Neuronal stem cell (in vitro differentiated cells): ENCODE measurements around the gene STAT2.

Experiments
- DNase-seq: peaks from one replicate; pipeline ENCODE4 v3.0.0-alpha.2; 2013; ENCODE audit warnings: low spot score
- H2AFZ ChIP-seq: one replicate; pipeline ENCODE4 v1.6.1; 2013; ENCODE audit warnings: mild to moderate bottlenecking, low read length, inconsistent platforms
- H2AK5ac ChIP-seq: 2 replicates; pipeline ENCODE4 v1.6.1; 2013; ENCODE audit warnings: low read depth, mild to moderate bottlenecking, inconsistent platforms, low read length, moderate library complexity, mixed read lengths
- H2BK120ac ChIP-seq: 2 replicates; pipeline ENCODE4 v1.6.1; 2013; ENCODE audit warnings: low read depth, mild to moderate bottlenecking, inconsistent platforms, low read length, moderate library complexity, mixed read lengths
- H2BK12ac ChIP-seq: one replicate; pipeline ENCODE4 v1.6.1; 2013; ENCODE audit warnings: low read length, inconsistent platforms
- H2BK15ac ChIP-seq: 2 replicates; pipeline ENCODE4 v1.6.1; 2013; ENCODE audit warnings: mild to moderate bottlenecking, low read length, inconsistent platforms, mixed read lengths
- H2BK5ac ChIP-seq: one replicate; pipeline ENCODE4 v1.6.1; 2013; ENCODE audit warnings: inconsistent platforms, mild to moderate bottlenecking, low read length, moderate library complexity
- H3K14ac ChIP-seq: one replicate; pipeline ENCODE4 v1.6.1; 2013; ENCODE audit warnings: low read length, inconsistent platforms
- H3K18ac ChIP-seq: 2 replicates; pipeline ENCODE4 v1.6.1; 2013; ENCODE audit warnings: low read length, inconsistent platforms
- H3K23ac ChIP-seq: 2 replicates; pipeline ENCODE4 v1.6.1; 2013; ENCODE audit warnings: low read depth, mild to moderate bottlenecking, mixed read lengths, low read length, inconsistent platforms; ENCODE audit not compliant: poor library complexity
- H3K27ac ChIP-seq: replicated peaks from 3 replicates; pipeline ENCODE4 v1.5.1; 2013; ENCODE audit warnings: low read length, inconsistent platforms
- H3K27me3 ChIP-seq, 3 experiments: 2 replicates each; pipeline ENCODE4 v1.6.1; 2013; ENCODE audit warnings: low read length in 3 of 3, mild to moderate bottlenecking in 2 of 3, inconsistent platforms in 1 of 3, low read depth in 1 of 3, mixed read lengths in 1 of 3, moderate library complexity in 1 of 3; ENCODE audit not compliant: control insufficient read depth in 3 of 3, insufficient read depth in 3 of 3
- H3K36me3 ChIP-seq, 2 donors: replicated peaks in 1 of 2; 2 replicates each; pipeline ENCODE4 v1.6.1; 2013; ENCODE audit warnings: low read length in 2 of 2; ENCODE audit not compliant: control insufficient read depth in 2 of 2, insufficient read depth in 2 of 2
- H3K4ac ChIP-seq: 2 replicates; pipeline ENCODE4 v1.6.1; 2013; ENCODE audit warnings: inconsistent platforms, mild to moderate bottlenecking, low read length, moderate library complexity
- H3K4me1 ChIP-seq, 2 donors: 1 replicate in 1 of 2; 2 replicates in 1 of 2; pipeline ENCODE4 v1.6.1; 2013; ENCODE audit warnings: low read length in 2 of 2, low read depth in 1 of 2; ENCODE audit not compliant: control insufficient read depth in 2 of 2, insufficient read depth in 1 of 2
- H3K4me2 ChIP-seq: one replicate; pipeline ENCODE4 v1.6.1; 2013; ENCODE audit warnings: mild to moderate bottlenecking, low read length, inconsistent platforms; ENCODE audit not compliant: insufficient read depth, poor library complexity, severe bottlenecking
- H3K4me3 ChIP-seq, 2 donors: 2 replicates each; pipeline ENCODE4 v1.5.1; 2013; ENCODE audit warnings: low read length in 2 of 2, mild to moderate bottlenecking in 2 of 2, inconsistent platforms in 1 of 2, moderate library complexity in 1 of 2
- H3K79me1 ChIP-seq: one replicate; pipeline ENCODE4 v1.6.1; 2013; ENCODE audit warnings: low read depth, mild to moderate bottlenecking, inconsistent platforms, low read length, moderate library complexity
- H3K9ac ChIP-seq: one replicate; pipeline ENCODE4 v1.6.1; 2013; ENCODE audit warnings: mild to moderate bottlenecking, low read depth, low read length, inconsistent platforms; ENCODE audit not compliant: poor library complexity
- H3K9me3 ChIP-seq, 2 donors: replicated peaks in 1 of 2; 2 replicates each; pipeline versions ENCODE3 to v1.6.1; 2013; ENCODE audit warnings: low read length in 2 of 2, mild to moderate bottlenecking in 2 of 2, inconsistent platforms in 1 of 2, low read depth in 1 of 2, mixed read lengths in 1 of 2, moderate library complexity in 1 of 2; ENCODE audit not compliant: control insufficient read depth in 2 of 2, insufficient read depth in 1 of 2
- H4K8ac ChIP-seq: one replicate; pipeline ENCODE4 v1.6.1; 2013; ENCODE audit warnings: low read depth, mild to moderate bottlenecking, inconsistent platforms, low read length, moderate library complexity
- H4K91ac ChIP-seq: one replicate; pipeline ENCODE4 v1.6.1; 2013; ENCODE audit warnings: low read length, low read depth, mild to moderate bottlenecking, inconsistent platforms; ENCODE audit not compliant: poor library complexity
- WGBS, 2 donors: extraction: QIAGEN DNeasy Blood & Tissue Kit; methylation state at CpG; one replicate each; pipeline ENCODE4 v1.1.7; 2013; ENCODE audit warnings: missing lambda C conversion rate in 2 of 2, mixed read lengths in 1 of 2; ENCODE audit not compliant: insufficient read length in 2 of 2, insufficient replicate concordance in 1 of 2; ENCODE audit errors: extremely low coverage in 2 of 2; 5-methylcytosine and 5-hydroxymethylcytosine counted together

STAT2 gene

GRCh38 chr12:56333197-56333678 is 26.7 kb downstream of the STAT2 start:
- Histone ChIP-seq H2BK15ac (peak overlapping the region; percentile 10), H3K4ac (peak overlapping the region; percentile 37), H2AK5ac (peak overlapping the region; percentile 17), H4K91ac (peak overlapping the region; percentile 41), H3K4me2 (peak overlapping the region; percentile 63), H3K79me1 (no peaks in the 10 kb centered on the region), H3K4me1 (peaks cover 6 to 9% of the 10 kb centered on the region in 2 donors), H2BK12ac (no peak overlapping the region), H3K9me3 (no peaks in the 10 kb centered on the region), H3K18ac (peak overlapping the region; percentile 71), H3K36me3 (peaks cover 0 to 5% of the 10 kb centered on the region in 2 donors), H3K27me3 (no peaks in the 10 kb centered on the region), H3K4me3 (peak overlapping the region; percentile 66 to 84), H3K27ac (peak overlapping the region; percentile 92), H2BK5ac (no peak overlapping the region), H3K14ac (no peak overlapping the region), H4K8ac (peak overlapping the region; percentile 90), H2BK120ac (no peak overlapping the region), H2AFZ (peak overlapping the region; percentile 84), H3K23ac (peak overlapping the region; percentile 2), H3K9ac (peak overlapping the region; percentile 78)
- no peak for DNase-seq
- WGBS, 2 donors: no CpG with 5 or more reads among the region's 8 CpGs

- H2BK15ac ChIP-seq: peak overlapping the region; percentile 10
- H2BK5ac ChIP-seq: no peak overlapping the region
- H3K9ac ChIP-seq: peak overlapping the region; percentile 78
- H3K27ac ChIP-seq: peak overlapping the region; percentile 92
- H2AK5ac ChIP-seq: peak overlapping the region; percentile 17
- no peak overlapping the region for H3K23ac ChIP-seq
- H2BK12ac ChIP-seq: no peak overlapping the region
- peak overlapping the region; percentile 84 for H2AFZ ChIP-seq
- H3K27me3 ChIP-seq: no peaks in the 10 kb centered on the region
- H3K4me3 ChIP-seq: peak overlapping the region; percentile 25 to 66
- DNase-seq: no peak
- no peak overlapping the region for H3K14ac ChIP-seq
- H4K8ac ChIP-seq: peak overlapping the region; percentile 90
- H2BK120ac ChIP-seq: no peak overlapping the region
- no CpG with 5 or more reads among the region's 11 CpGs for WGBS, 2 donors
- no peaks in the 10 kb centered on the region for H3K9me3 ChIP-seq
- H3K4me1 ChIP-seq: peaks cover 6 to 9% of the 10 kb centered on the region in 2 donors
- H3K18ac ChIP-seq: no peak overlapping the region
- H4K91ac ChIP-seq: peak overlapping the region; percentile 41
- peak overlapping the region; percentile 63 for H3K4me2 ChIP-seq
- H3K4ac ChIP-seq: peak overlapping the region; percentile 37
- H3K36me3 ChIP-seq: peaks cover 2 to 11% of the 10 kb centered on the region in 2 donors
- no peaks in the 10 kb centered on the region for H3K79me1 ChIP-seq
These were observed 27.3 kb downstream of the STAT2 start for GRCh38 chr12:56332512-56333196.

- Histone ChIP-seq H3K79me1 (no peaks in the 10 kb centered on the region), H3K36me3 (peaks cover 7 to 27% of the 10 kb centered on the region in 2 donors), H3K23ac (no peak overlapping the region), H3K4me3 (no peak overlapping the region), H3K27me3 (no peaks in the 10 kb centered on the region), H2BK15ac (no peak overlapping the region), H3K4me2 (no peak overlapping the region), H3K9me3 (no peaks in the 10 kb centered on the region), H4K91ac (no peak overlapping the region), H2BK12ac (no peak overlapping the region), H2AK5ac (no peak overlapping the region), H3K18ac (no peak overlapping the region), H2AFZ (no peak overlapping the region), H3K9ac (no peak overlapping the region), H3K4me1 (peaks cover 6 to 9% of the 10 kb centered on the region in 2 donors), H3K4ac (no peak overlapping the region), H3K27ac (no peak overlapping the region), H2BK120ac (no peak overlapping the region), H4K8ac (no peak overlapping the region), H3K14ac (no peak overlapping the region), H2BK5ac (no peak overlapping the region)
- no CpG with 5 or more reads among the region's 7 CpGs for WGBS, 2 donors
- no peak for DNase-seq
These were observed 28.9 kb downstream of the STAT2 start for GRCh38 chr12:56330936-56331490.

GRCh38 chr12:56326533-56326932 is 33.4 kb downstream of the STAT2 start:
- Histone ChIP-seq H3K23ac (peak overlapping the region; percentile 13), H2AK5ac (no peak overlapping the region), H3K27ac (no peak overlapping the region), H3K4me2 (no peak overlapping the region), H3K4ac (no peak overlapping the region), H3K36me3 (peaks cover 24 to 71% of the 10 kb centered on the region in 2 donors), H3K4me1 (no peaks in the 10 kb centered on the region), H3K9ac (peak overlapping the region; percentile 26), H4K91ac (no peak overlapping the region), H3K14ac (no peak overlapping the region), H3K27me3 (no peaks in the 10 kb centered on the region), H3K4me3 (no peak overlapping the region), H3K9me3 (no peaks in the 10 kb centered on the region), H3K18ac (no peak overlapping the region), H2BK120ac (no peak overlapping the region), H2BK15ac (no peak overlapping the region), H2AFZ (no peak overlapping the region), H2BK5ac (peak overlapping the region; percentile 49), H3K79me1 (no peaks in the 10 kb centered on the region), H4K8ac (no peak overlapping the region), H2BK12ac (no peak overlapping the region)
- no peak for DNase-seq
- no CpG with 5 or more reads among the region's 6 CpGs for WGBS, 2 donors
